Bone marrow (tissue), 2 donors: ENCODE measurements around the gene TAOK1.
"Not testable (repeated sequence)": the region's sequence is repeated elsewhere in the genome, so short reads cannot be mapped to it uniquely, and the experiment has no call there.

ENCODE experiments used
- DNase-seq, 2 donors: peaks; one replicate each; lab custom pipeline; 2025; lab: John Stamatoyannopoulos, UW

Gene TAOK1

DNA sequence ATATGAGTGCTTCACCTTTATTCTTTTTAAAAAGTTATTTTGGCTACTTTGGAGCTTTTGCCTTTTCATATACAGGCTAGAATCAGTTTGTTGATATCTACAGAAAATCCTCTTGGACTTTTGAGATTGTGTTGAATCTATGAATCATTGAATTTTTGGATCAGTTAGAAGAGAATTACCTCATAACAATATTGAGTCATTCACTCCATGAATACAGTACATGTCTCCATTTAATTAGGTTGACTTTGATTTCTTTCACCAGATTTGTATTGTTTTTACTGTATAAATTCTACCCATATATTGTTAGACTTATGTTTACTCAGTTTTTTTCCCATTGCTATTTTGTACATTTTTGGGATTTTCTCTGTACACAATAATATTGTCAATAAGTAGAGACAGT, 54.4 kb downstream of the TAOK1 start:
- no peak for DNase-seq

DNA sequence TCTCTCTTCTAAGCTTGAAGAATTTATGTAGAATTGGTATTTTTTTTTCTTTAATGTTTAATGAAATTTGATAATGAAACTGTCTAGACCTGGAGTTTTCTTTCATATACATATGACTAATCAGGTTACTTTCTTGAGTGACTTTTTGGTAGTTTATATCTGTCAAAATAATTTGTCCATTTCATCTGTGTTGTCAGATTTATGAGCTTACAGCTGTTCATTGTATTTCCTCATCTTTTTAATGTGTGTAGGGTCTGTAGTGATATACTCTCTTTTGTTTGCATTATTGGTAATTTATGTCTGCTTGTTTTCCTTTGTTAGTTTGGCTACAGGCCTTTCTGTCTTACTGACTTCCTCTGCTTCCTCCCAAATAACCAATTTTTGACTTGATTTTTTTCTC, 55.7 kb downstream of the TAOK1 start:
- no peak for DNase-seq

DNA sequence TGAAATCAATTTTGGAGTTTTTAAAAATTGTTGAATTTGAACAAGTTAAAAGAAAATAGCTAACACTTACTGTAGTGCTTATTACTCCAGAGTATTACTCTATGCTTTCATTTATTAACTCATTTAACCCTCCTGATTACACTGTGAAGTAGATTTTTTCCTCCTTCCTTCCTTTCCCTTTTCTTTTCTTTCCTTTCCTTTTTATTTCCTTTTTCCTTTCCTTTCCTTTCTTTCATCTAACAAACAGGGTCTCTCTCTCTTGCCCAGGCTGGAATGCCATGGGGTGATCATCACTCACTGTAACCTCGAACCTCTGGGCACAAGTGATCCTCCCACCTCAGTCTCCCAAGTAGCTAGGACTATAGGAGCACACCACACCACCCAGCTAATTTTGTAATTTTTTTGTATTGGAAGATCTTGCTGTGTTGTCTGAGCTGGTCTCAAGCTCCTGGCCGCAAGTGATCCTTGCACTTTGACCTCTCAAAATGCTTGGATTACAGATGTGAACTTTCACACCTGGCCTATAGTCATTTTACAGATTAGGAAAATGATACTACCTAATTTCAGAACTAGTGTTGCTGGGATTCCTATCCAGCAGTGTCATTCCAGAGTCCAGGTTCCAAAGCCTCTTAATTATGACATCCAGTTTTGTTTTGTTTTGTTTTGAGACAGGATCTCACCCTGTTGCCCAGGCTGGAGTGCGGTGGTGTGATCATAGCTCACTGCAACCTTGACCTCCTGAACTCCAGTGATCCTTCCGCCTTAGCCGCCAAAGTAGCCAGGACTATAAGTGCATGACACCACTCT, 59.9 kb downstream of the TAOK1 start:
- DNase-seq = no peak

DNA sequence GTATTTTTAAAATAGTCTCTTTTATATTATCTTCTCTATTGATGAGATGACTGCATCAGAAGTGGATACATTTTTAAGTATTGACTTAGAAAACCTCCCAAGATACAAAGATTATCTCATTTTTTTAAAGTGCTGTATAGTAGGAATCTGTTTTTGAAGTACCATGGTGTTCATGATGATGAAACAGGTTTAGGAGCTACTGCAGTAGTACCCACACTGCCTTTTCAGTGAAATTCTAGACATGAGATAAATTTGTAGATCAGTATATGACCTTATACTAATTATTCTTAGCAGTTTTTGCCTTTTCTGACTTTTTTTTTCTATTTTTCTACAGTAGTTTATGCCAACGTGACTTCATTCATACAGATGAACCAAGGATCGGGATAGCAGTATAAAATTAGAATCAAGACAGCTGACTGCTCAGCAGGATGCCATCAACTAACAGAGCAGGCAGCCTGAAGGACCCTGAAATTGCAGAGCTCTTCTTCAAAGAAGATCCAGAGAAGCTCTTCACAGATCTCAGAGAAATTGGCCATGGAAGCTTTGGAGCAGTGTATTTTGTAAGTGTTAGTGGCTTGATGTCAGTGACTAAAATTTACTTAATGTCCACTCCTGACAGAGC, 61.1 kb downstream of the TAOK1 start:
- no peak for DNase-seq

DNA sequence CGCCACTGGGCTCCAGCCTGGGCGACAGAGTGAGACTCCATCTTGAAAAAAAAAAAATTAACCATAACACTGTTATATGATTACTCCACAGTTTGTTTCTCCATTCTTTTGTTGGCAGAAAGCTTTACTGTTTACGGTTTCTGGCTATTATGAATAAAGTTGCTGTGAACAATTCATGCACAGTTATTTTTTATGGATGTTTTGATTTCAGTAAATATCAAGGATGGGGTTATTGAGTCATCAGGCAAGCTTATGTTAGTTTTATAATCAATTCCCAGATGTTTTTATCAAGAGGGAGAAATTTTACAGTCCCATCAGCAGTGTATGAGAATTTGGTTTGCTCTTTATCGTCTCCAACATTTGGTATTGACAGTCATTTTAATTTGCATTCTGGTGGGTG, 67.9 kb downstream of the TAOK1 start:
- no peak for DNase-seq

DNA sequence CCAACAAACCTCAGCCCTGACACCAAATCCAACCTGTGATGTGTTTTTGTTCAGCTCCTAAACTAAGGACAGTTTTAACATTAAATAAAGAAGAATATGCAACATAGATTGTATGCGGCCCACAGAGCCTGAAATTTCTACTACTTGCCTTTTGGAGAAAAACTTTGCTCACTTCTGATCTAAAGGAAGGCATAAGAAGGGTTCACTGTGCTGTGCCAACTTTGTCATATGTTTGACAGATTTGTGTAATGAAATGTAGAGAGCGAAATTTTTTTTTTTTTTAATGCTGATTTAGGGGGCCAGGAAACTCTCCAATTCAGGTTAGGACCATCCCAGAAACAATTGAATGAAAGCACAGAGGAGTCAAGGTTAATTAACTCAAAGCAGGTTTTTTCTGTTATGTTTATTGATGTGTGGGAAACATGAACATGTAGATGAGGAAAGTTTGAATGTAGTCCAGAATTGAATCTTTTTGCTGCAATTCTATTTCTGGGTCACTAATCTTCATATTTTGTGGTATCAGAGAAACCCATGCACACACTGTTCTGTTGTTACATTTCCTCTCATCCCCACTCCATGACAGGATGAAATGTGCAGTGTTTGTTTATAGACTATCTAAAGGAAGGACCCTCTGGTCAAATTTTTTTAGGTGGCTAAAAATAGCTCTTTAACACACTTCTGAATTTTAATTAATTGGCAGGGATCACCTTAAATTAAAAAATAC, 71.5 kb downstream of the TAOK1 start:
- no peak for DNase-seq

DNA sequence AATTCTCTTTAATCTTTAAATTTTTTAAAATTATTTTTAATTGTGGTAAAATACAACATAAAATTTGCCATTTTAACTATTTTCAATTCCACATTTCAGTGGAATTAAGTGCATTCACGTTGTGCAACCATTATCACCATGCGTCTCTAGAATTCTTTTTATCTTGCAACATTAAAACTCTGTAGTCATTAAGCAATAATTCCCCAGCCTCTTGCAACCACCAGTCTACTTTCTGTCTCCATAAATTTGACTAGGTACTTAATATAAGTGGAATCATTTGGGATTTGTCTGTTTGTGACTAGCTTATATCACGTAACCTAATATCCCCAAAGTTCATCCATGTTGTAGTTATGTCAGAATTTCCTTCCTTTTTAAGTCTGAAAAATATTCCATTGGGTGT, 79.1 kb downstream of the TAOK1 start:
- DNase-seq = no peak

DNA sequence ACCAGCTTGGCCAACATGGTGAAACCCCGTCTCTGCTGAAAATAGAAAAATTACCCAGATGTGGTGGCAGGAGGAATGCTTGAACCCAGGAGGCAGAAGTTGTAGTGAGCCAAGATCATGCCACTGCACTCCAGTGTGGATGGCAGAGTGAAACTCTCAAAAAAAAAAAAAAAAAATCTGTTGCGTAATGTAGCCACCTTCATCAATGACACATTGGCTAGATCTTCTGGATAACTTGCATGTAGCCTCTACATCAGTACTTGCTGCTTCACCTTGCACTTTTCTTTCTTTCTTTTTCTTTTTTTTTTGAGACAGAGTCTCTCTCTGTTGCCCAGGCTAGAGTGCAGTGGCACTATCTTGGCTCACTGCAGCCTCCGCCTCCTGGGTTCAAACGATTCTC, 83.3 kb downstream of the TAOK1 start:
- DNase-seq = not testable (repeated sequence)

DNA sequence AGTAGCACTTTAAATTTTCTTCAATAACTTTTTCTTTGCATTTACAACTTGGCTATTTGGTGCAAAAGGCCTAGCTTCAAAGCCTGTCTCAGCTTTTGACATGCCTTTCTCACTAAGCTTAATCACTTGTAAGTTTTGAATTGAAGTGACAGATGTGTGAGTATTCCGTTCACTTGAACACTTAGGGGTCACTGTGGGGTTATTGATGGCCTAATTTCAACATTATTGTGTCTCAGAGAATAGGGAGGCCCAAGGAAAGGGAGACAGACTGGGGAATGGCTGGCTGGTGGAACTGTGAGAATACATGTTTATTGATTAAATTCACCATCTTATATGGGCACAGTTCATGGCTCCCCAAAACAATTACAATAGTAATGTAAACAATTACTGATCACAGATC, 84.1 kb downstream of the TAOK1 start:
- no peak for DNase-seq

DNA sequence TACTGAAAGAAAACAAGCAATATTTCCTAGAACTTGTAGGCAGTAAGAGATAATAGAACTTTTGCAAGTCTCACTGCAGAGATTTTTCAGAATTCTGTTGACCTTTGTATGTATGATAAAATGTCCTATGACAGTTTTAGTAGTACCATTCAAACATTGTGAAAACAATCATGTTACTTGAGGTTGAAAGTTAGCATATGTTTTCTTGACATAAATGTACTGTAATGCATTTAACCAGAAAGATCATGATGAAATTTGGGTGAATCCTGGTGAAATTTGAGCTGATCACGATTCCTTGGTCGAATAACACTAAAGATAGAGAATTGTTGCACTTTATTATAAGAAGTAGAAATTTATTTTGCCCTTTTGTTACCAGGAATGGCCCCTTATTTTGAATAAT, 85.7 kb downstream of the TAOK1 start:
- no peak for DNase-seq

DNA sequence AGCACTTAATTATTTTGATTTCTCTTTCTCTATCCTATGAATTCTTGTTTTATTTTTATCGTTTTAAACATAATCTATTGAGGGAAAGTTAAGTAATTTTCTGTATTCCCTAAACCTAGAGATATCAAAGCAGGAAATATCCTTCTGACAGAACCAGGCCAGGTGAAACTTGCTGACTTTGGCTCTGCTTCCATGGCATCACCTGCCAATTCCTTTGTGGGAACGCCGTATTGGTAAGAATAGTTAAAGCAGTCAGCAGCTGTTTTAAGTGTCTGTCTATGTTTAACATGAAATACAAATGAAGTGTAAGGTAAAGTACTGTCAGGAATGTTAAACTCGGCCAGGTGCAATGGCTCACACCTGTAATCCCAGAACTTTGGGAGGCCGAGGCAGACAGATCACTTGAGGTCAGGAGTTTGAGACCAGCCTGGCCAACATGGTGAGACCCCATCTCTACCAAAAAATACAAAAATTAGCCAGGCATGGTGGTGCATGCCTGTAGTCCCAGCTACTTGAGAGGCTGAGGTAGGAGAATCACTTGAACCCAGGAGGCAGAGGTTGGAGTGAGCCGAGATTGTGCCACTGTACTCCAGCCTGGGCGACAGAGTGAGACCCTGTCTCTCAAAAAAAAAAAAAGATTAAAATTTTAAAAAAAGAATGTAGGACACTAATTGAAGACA, 90.2 kb downstream of the TAOK1 start:
- not testable (repeated sequence) for DNase-seq

DNA sequence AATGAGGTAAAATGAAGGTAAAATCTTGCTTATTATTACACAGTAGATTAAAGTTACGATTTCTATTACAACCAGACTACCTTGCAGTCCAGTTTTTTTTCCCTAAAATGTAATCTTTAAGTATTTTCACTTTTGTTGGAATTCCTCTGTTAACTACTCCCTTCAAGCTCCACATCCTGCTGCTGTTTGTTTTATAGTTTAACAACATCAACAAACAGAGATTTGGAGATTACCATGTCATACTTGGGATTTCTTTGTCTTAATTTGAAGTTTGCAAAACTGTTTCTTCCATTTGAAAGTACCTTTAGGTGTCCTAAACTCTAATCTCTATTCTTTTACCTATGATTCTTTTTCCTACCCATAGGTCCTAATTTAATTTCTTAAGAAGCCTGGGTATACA, 93.3 kb downstream of the TAOK1 start:
- no peak for DNase-seq

DNA sequence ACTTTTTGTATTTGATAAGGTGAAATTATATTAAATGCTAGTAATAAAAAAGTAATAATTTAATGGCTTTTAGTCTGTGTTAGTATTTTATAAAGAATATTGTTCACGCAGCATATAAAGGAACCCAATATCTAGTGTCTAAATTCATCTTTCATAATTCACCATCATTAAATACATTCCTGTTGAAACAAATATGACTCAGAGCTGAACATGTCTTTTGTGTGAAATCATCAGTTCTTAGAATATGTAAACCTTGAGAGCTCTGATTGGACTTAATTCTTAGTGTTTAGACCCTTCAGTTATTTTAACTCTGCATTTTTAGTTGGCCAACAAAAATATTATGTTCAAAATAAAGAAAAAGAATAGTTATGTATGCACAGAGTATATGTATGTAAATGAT, 104.8 kb downstream of the TAOK1 start:
- no peak for DNase-seq

DNA sequence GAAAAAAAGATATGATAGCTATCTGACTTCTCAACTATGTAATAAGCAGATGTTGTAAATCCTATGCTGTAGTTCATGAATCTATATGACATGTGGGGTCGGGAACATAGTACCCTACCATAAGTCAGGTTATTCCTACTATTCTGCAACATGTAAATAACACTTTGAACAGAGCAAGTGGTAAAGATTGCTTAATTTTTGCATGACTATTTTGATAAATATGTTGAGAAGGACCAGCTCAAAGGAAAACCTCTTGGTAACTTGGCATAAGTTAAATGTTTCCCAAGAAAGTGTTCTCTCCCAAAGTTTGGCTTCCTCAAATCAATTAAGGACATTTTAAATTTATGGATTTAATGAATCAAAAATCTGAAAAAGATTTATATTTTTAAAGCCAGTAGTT, 114.5 kb downstream of the TAOK1 start:
- no peak for DNase-seq

DNA sequence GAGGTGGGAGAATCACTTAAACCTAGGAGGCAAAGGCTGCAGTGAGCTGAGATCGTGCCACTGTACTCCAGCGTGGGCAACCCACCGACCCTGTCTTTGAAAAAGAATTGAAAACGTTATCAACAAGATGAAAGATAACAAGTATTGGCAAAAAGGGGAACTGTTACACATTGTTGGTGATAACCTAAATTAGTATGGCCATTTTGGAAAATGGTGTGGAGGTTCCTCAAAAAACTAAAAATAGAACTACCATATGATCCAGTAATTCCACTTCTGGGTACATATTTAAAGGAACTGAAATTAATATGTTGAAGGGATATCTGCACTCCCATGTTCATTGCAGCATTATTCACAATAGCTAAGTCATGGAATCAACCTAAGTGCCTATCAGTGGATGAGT, 115.7 kb downstream of the TAOK1 start:
- no peak for DNase-seq

DNA sequence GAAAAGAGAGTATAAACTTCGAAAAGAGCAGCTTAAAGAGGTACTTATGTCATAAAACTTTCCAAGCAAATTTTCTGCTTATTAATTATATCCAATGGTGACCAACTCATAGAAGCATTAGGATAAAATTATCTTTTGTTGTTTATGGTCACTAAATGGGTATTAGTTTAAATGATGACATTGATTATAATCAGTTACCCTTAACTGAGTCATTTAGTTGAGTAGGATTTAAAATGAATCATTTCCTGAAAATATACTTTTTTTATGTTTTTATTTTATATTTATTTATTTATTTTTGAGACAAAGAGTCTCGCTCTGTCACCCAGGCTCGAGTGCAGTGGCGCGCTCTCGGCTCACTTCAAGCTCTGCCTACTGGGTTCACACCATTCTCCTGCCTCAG, 120.8 kb downstream of the TAOK1 start:
- DNase-seq = no peak

DNA sequence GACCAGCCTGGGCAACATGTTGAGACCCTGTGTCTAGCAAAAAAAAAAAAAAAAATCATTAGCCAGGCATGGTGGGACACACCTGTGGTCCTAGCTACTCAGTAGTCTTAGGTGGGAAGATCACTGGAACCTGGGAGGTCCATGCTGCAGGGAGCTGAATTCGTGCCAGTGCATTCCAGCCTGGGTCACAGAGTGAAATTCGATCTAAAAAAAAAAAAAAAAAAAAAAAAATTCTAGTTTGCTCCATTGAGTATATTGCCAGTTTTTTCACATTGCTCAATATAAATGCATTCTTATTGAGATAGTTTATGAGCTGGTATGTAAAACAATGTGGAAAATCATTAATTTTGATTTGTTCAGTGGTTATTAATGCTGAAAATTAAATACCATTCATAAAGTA, 124.6 kb downstream of the TAOK1 start:
- no peak for DNase-seq

DNA sequence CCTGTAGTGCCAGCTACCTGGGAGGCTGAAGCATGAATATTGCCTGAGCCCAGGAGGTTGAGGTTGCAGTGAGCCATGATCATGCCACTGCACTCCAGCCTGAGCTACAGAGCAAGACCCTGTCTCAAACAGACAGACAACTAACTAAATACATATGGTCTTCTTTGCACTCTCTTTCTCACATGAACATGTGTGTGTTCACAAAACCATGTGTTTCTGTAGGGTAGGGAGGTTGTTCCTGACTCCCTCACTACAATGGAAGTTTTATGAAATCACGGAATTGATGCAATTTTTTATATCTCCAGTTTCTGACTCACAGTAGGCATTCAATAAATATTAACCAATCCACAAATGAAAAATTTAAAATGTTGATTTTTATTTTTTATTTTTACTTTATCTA, 128.2 kb downstream of the TAOK1 start:
- no peak for DNase-seq

DNA sequence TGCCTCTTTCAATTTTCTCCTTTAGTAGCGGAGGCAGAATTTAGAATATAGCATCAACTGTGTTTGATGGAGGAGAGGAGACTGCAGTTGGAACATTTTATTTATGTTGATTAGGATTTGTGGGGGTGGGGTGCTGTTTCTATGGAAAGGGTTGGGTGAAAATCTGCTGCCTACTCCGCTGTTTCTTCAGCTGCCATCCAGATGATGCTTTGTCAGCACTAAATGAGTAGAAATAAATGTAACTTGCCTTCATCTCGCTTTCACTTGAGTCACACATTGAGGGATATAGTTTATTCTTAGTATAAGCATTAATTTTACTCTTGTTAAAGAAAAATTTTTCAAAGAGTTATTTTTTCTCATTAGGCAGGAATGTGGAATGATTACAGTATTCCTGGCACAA, 134.5 kb downstream of the TAOK1 start:
- DNase-seq = no peak

DNA sequence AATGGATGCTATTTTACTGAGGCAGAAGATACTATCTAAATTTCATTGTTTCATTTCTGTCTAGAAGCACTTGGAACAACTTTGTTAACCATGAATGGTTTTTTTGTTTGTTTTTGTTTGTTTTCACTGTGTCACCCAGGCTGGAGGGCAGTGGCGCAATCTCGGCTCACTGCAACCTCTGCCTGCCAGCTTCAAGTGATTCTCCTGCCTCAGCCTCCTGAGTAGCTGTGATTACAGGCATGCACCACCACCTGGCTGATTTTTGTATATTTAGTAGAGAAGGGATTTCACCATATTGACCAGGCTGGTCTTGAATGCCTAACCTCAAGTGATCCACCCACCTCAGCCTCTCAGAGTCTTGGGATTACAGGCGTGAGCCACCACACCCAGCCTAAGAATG, 136.2 kb downstream of the TAOK1 start:
- no peak for DNase-seq

DNA sequence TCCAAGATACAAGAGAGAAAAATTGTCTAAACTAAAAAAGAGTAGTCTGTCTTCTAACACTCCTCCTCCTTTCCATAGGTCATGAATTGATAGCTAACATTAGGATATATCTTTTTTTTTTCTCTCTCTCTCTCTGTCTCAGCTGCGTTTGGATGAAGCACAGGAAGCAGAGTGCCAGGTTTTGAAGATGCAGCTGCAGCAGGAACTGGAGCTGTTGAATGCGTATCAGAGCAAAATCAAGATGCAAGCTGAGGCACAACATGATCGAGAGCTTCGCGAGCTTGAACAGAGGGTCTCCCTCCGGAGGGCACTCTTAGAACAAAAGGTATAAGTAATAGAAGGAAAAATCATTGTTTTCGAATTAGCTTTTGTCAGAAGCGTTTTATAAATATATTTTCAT, 143.8 kb downstream of the TAOK1 start:
- DNase-seq = no peak

DNA sequence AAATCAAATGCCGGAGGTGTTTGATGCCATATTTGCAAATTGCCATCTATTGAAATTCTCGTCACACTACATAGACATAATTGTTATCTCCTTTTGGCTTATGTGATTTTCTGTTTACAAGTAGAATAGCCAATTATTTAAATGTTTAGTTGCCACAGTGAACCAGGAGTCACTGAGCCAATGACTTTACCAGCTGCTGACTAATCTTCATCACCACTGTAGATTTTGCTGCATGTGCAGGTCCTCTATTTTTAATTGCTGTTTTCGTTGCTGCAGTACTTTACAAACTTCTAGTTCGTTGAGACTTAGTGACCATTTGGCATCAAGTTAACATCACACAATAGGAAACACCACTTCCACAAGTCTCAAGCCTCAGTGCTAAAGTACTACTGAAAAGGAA, 153.9 kb downstream of the TAOK1 start:
- DNase-seq = no peak

DNA sequence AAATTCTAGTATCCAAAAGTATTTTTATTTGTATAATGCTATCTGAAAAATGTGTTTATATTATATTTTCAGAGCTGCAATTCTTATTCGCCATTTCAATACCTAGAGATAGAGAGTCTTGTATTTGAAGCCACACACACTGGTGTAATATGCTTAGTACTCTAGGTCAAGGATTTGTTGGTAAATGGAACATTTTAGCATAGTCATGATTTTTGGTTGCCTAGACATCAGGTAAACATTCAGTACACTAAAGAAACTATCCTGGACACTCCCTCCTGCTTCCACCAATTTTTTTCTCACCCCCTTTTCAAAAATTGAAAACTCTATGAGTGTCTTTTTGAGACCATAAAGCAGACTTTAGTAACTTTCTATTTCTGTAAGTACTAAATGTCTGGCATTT, 155.9 kb downstream of the TAOK1 start:
- DNase-seq = no peak
